ENCODE data around the gene MTCL3.

The MTCL3 gene

DNA sequence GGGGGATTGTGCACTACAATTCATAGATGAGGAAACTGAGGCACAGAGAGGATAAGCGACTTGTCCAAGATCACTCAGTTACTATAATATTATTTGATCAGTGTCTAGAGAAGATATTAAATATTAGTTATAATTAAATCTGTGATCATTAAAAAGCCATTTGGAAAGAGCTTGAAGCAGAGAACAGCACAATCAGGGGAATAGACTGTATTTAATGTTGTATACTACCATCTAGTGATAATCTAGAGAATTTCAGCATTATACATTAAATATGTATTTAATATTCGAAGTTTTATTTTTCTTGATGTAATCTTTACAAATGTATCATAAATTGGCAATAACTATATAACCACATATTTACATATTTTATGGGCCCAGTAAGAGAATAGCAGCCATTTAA is 20.1 kb upstream of the MTCL3 start:
- no peaks in the 10 kb centered on the region for H3K9me3 Mint-ChIP-seq
- peaks cover 32% of the 10 kb centered on the region for H3K27me3 Mint-ChIP-seq (ENCODE audit: low read depth)
- DNase-seq (ENCODE audit: low spot score in 2 of 2, unreplicated experiment in 2 of 2), result no peak
- no peaks in the 10 kb centered on the region for H3K36me3 Mint-ChIP-seq
- TF ChIP-seq, protein P1, sequence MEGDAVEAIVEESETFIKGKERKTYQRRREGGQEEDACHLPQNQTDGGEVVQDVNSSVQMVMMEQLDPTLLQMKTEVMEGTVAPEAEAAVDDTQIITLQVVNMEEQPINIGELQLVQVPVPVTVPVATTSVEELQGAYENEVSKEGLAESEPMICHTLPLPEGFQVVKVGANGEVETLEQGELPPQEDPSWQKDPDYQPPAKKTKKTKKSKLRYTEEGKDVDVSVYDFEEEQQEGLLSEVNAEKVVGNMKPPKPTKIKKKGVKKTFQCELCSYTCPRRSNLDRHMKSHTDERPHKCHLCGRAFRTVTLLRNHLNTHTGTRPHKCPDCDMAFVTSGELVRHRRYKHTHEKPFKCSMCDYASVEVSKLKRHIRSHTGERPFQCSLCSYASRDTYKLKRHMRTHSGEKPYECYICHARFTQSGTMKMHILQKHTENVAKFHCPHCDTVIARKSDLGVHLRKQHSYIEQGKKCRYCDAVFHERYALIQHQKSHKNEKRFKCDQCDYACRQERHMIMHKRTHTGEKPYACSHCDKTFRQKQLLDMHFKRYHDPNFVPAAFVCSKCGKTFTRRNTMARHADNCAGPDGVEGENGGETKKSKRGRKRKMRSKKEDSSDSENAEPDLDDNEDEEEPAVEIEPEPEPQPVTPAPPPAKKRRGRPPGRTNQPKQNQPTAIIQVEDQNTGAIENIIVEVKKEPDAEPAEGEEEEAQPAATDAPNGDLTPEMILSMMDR (IDR thresholded peaks at IDR 0.05; ENCODE audit: unreplicated experiment), result peak; percentile 29
- no peaks in the 10 kb centered on the region for H3K4me1 Mint-ChIP-seq
- H3K27ac Mint-ChIP-seq, result no peak overlapping the region
- H3K4me3 Mint-ChIP-seq, result no peak overlapping the region

- Mint-ChIP-seq H3K4me1 (no peaks in the 10 kb centered on the region), H3K9me3 (no peaks in the 10 kb centered on the region), H3K4me3 (no peak overlapping the region), H3K27me3 (ENCODE audit: low read depth) (peaks cover 37% of the 10 kb centered on the region), H3K36me3 (no peaks in the 10 kb centered on the region), H3K27ac (no peak overlapping the region)
- DNase-seq (ENCODE audit: low spot score in 2 of 2, unreplicated experiment in 2 of 2), result no peak
- TF ChIP-seq, protein P1 (IDR thresholded peaks at IDR 0.05; ENCODE audit: unreplicated experiment), result peak; percentile 2
Measured at GRCh38 chr6:127538750-127539264, 19.7 kb upstream of the MTCL3 start.

GRCh38 chr6:127533736-127534135 is 14.6 kb upstream of the MTCL3 start:
- TF ChIP-seq, protein P1 (IDR thresholded peaks at IDR 0.05; ENCODE audit: unreplicated experiment), result no peak

DNA sequence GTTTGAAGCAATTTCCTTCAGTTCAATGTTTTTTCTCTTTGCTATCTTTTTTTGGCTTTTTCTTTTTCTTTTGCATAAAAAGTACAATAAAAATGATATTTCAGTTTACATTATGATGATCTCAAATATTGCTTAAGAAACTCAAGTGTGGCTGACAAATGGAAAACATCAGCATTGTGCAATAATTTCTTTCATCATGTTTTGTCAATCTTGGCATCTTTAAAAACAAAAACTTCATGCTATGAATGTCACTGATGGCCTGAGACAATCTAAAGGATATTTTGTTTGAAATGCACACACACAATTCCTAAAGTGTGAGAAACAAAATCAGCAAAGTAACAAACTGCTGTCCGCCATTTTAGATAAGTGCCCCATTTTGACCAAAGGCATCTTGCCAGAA is 13.9 kb upstream of the MTCL3 start:
- Mint-ChIP-seq H3K4me1 (no peaks in the 10 kb centered on the region), H3K27ac (no peak overlapping the region), H3K4me3 (no peak overlapping the region), H3K36me3 (no peaks in the 10 kb centered on the region), H3K27me3 (ENCODE audit: low read depth) (peaks cover 35% of the 10 kb centered on the region), H3K9me3 (no peaks in the 10 kb centered on the region)
- no peak for DNase-seq (ENCODE audit: low spot score in 2 of 2, unreplicated experiment in 2 of 2)
- TF ChIP-seq, protein P1 (IDR thresholded peaks at IDR 0.05; ENCODE audit: unreplicated experiment), result no peak

More at GRCh38 chr6:127533736-127534135, 14.6 kb upstream of the MTCL3 start:
- DNase-seq (ENCODE audit: low spot score in 2 of 2, unreplicated experiment in 2 of 2), result no peak
- Mint-ChIP-seq H3K4me3 (no peak overlapping the region), H3K4me1 (no peaks in the 10 kb centered on the region), H3K9me3 (no peaks in the 10 kb centered on the region), H3K27me3 (ENCODE audit: low read depth) (peaks cover 35% of the 10 kb centered on the region), H3K36me3 (no peaks in the 10 kb centered on the region), H3K27ac (no peak overlapping the region)

GRCh38 chr6:127522714-127523113 is 3.6 kb upstream of the MTCL3 start:
- no peaks in the 10 kb centered on the region for H3K4me1 Mint-ChIP-seq
- TF ChIP-seq, protein P1 (IDR thresholded peaks at IDR 0.05; ENCODE audit: unreplicated experiment), result no peak
- no peak overlapping the region for H3K4me3 Mint-ChIP-seq
- H3K27me3 Mint-ChIP-seq (ENCODE audit: low read depth), result peaks cover 67% of the 10 kb centered on the region
- H3K36me3 Mint-ChIP-seq, result no peaks in the 10 kb centered on the region
- H3K27ac Mint-ChIP-seq, result no peak overlapping the region
- H3K9me3 Mint-ChIP-seq, result no peaks in the 10 kb centered on the region
- no peak for DNase-seq (ENCODE audit: low spot score in 2 of 2, unreplicated experiment in 2 of 2)

DNA sequence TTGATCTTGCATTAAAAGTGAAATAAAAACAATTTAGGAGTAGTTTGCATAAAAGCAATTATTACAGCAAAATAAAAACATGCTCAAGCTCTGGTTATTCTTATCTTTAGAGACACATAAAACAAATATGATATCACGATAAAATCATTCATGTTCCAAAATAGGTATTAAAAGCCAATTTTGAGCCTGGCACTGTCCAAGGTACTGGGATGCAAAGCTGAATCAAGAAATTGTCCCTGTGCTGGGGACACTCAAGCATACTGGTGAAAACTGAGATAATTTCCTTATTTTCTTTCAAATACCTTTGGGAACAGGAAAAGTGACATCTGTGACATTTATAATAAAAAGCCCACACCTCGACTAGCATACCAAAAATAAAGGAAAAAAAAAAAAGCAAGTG is 931 bp upstream of the MTCL3 start:
- TF ChIP-seq, protein P1 (IDR thresholded peaks at IDR 0.05; ENCODE audit: unreplicated experiment), result no peak
- Mint-ChIP-seq H3K27me3 (ENCODE audit: low read depth) (peaks cover 83% of the 10 kb centered on the region), H3K4me3 (no peak overlapping the region), H3K9me3 (no peaks in the 10 kb centered on the region), H3K27ac (no peak overlapping the region), H3K36me3 (no peaks in the 10 kb centered on the region), H3K4me1 (peaks cover 3% of the 10 kb centered on the region)
- DNase-seq (ENCODE audit: low spot score in 2 of 2, unreplicated experiment in 2 of 2), result no peak

All from mesothelial cell of epicardium (in vitro differentiated cells).